A673 (cell line): Measurements from ENCODE around the gene SLC17A2. TPM values are rescaled to one million over a fixed set of nuclear protein-coding genes. Genes with fewer than 3 reads are reported as not detected.

Source experiments
- BruUV-seq: library from RNA; stranded (reverse); fragments of 400-500 nt; replicated peaks from 2 replicates; lab custom pipeline; 2021; lab: Mats Ljungman, UMichigan
- CTCF ChIA-PET: fragments of 300-600 bp; sonication (Branson Sonifier 250); formaldehyde crosslinking; loops from one replicate; lab custom pipeline; 2022; ENCODE audit warnings: antibody characterized with exemption; lab: Charles Lee
- POLR2A ChIA-PET: fragments of 300-600 bp; sonication (Branson Sonifier 250); formaldehyde crosslinking; loops from one replicate; lab custom pipeline; 2022; ENCODE audit warnings: antibody characterized with exemption; ENCODE audit not compliant: low non-redundant PET; lab: Charles Lee
- DNase-seq: peaks from one replicate; pipeline ENCODE4 v3.0.0-alpha.2; 2015; ENCODE audit warnings: low spot score
- H3K27ac ChIP-seq: fragments of 200-600 bp; sonication (generic); 2 replicates; pipeline ENCODE4 v1.5.1; 2016; ENCODE audit warnings: mixed run types, low read depth, mild to moderate bottlenecking, mixed read lengths, antibody characterized with exemption, low read length; ENCODE audit not compliant: poor library complexity, severe bottlenecking
- H3K27me3 ChIP-seq: fragments of 200-600 bp; sonication (generic); replicated peaks from 2 replicates; pipeline ENCODE4 v1.6.1; 2017; ENCODE audit warnings: mixed run types, low read depth, mild to moderate bottlenecking, mixed read lengths, antibody characterized with exemption, low read length; ENCODE audit not compliant: insufficient read depth, poor library complexity
- H3K36me3 ChIP-seq: fragments of 200-600 bp; sonication (generic); 2 replicates; pipeline ENCODE4 v1.6.1; 2016; ENCODE audit warnings: mixed run types, mild to moderate bottlenecking, mixed read lengths, antibody characterized with exemption, low read length; ENCODE audit not compliant: insufficient read depth, poor library complexity, severe bottlenecking
- H3K4me1 ChIP-seq: fragments of 200-600 bp; sonication (generic); 2 replicates; pipeline ENCODE4 v1.6.1; 2017; ENCODE audit warnings: mixed run types, mild to moderate bottlenecking, mixed read lengths, antibody characterized with exemption, low read length; ENCODE audit not compliant: insufficient read depth, poor library complexity, severe bottlenecking
- H3K4me3 ChIP-seq: fragments of 200-600 bp; sonication (generic); 2 replicates; pipeline ENCODE4 v1.5.1; 2016; ENCODE audit warnings: low read depth, mixed run types, mild to moderate bottlenecking, mixed read lengths, low read length; ENCODE audit not compliant: poor library complexity, severe bottlenecking
- H3K9me3 ChIP-seq: fragments of 200-600 bp; sonication (generic); 2 replicates; pipeline ENCODE4 v1.6.1; 2016; ENCODE audit warnings: mixed run types, low read depth, mild to moderate bottlenecking, mixed read lengths, antibody characterized with exemption, low read length; ENCODE audit not compliant: poor library complexity, severe bottlenecking
- CTCF ChIP-seq: fragments of 300-800, 200-600 bp; sonication (generic); conservative IDR thresholded peaks from 2 replicates; pipeline ENCODE4 v1.5.1; 2017; ENCODE audit warnings: low read depth, mild to moderate bottlenecking, antibody characterized with exemption, low read length, moderate library complexity, mixed read lengths
- EZH2 ChIP-seq: fragments of 200-600 bp; sonication (generic); IDR thresholded peaks from 2 replicates; pipeline ENCODE4 v1.6.1; 2017; ENCODE audit warnings: borderline replicate concordance, low read depth, mild to moderate bottlenecking, mixed read lengths, antibody characterized with exemption, low read length; ENCODE audit not compliant: poor library complexity, severe bottlenecking
- intact Hi-C: fragments of 100-400 bp; cut with micrococcal nuclease; formaldehyde crosslinking; loops from one replicate; pipeline ENCODE4 v1.10.0; 2022; ENCODE audit not compliant: unreplicated experiment
- total RNA-seq: library from RNA; stranded (reverse); gene quantifications from 2 replicates; pipeline ENCODE4 v1.2.3, GENCODE V29; 2021

Gene SLC17A2
- total RNA-seq, 1 experiment from 2014 or later = not detected

DNA sequence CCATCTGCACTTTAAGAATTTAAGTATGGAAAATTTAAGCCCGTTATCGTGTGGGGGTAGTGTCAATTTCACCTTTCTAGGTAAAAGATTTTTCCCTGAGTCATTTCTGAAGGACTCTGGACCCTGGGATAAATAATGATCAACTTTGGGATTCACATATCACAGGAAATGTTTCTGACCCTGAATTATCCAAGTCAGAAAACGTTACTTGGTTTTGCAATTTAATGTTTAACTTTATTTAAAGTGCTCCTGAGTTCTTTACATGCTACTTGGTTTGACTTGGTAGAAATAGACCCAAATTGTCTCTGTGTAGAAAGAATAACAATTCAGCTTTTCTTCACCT, 55.0 kb downstream of the SLC17A2 start:
- no peak overlapping the region for H3K4me3 ChIP-seq
- no peaks in the 10 kb centered on the region for H3K36me3 ChIP-seq
- no peak for DNase-seq
- no peak overlapping the region for H3K27ac ChIP-seq
- H3K4me1 ChIP-seq = no peaks in the 10 kb centered on the region
- no TSS peak for BruUV-seq
- POLR2A ChIA-PET = no interaction called here
- no peaks in the 10 kb centered on the region for H3K9me3 ChIP-seq
- CTCF ChIA-PET = no interaction called here
- TF ChIP-seq CTCF = no peak
- no peak for TF ChIP-seq EZH2
- intact Hi-C loops = no loop called here
- H3K27me3 ChIP-seq = no peaks in the 10 kb centered on the region

- no peak for DNase-seq
- no peak overlapping the region for H3K27ac ChIP-seq
- intact Hi-C loops = no loop called here
- POLR2A ChIA-PET = no interaction called here
- no TSS peak for BruUV-seq
- no peaks in the 10 kb centered on the region for H3K27me3 ChIP-seq
- H3K9me3 ChIP-seq = no peaks in the 10 kb centered on the region
- no peaks in the 10 kb centered on the region for H3K36me3 ChIP-seq
- no peaks in the 10 kb centered on the region for H3K4me1 ChIP-seq
- no peak for TF ChIP-seq CTCF
- no peak for TF ChIP-seq EZH2
- no peak overlapping the region for H3K4me3 ChIP-seq
- CTCF ChIA-PET = no interaction called here
Measured at GRCh38 chr6:25874822-25875562, 55.5 kb downstream of the SLC17A2 start.

- no peaks in the 10 kb centered on the region for H3K36me3 ChIP-seq
- intact Hi-C loops = no loop called here
- no TSS peak for BruUV-seq
- no peak within 1 kb of the TSS for H3K27ac ChIP-seq
- no peaks in the 10 kb centered on the region for H3K27me3 ChIP-seq
- H3K4me1 ChIP-seq = no peaks in the 10 kb centered on the region
- no peak within 1 kb of the TSS for H3K4me3 ChIP-seq
- DNase-seq = no peak
- ChIA-PET CTCF (no interaction called here), POLR2A (no interaction called here)
- TF ChIP-seq CTCF (no peak), EZH2 (no peak)
- no peaks in the 10 kb centered on the region for H3K9me3 ChIP-seq
Measured at GRCh38 chr6:25874118-25874517, 56.4 kb downstream of the SLC17A2 start, which contains the start of gene SLC17A3. Gene SLC17A3, minus strand, starts transcription at chr6:25874243. Its CDS starts 5,856 bp downstream, at chr6:25868387.
